ENCODE results near the gene ACTR8.

Gene ACTR8

GRCh38 chr3:53833053-53833645 is 48.8 kb downstream of the ACTR8 start:
- FAIRE-seq: no peak

GRCh38 chr3:53830944-53831343 is 51.0 kb downstream of the ACTR8 start:
- FAIRE-seq: no peak

- no peak for FAIRE-seq
Observed at GRCh38 chr3:53829605-53830004, 52.3 kb downstream of the ACTR8 start.

- no peak for FAIRE-seq
Observed at GRCh38 chr3:53828581-53828980, 53.4 kb downstream of the ACTR8 start.

- FAIRE-seq: no peak
Observed at GRCh38 chr3:53826048-53826447, 55.9 kb downstream of the ACTR8 start.

GRCh38 chr3:53824795-53825194 is 57.2 kb downstream of the ACTR8 start:
- no peak for FAIRE-seq

GRCh38 chr3:53823956-53824657 is 57.8 kb downstream of the ACTR8 start:
- no peak for FAIRE-seq

- FAIRE-seq: no peak
Observed at GRCh38 chr3:53823026-53823955, 58.7 kb downstream of the ACTR8 start.

- FAIRE-seq: no peak
Observed at GRCh38 chr3:53822331-53822741, 59.6 kb downstream of the ACTR8 start.

GRCh38 chr3:53821631-53822121 is 60.3 kb downstream of the ACTR8 start:
- no peak for FAIRE-seq

- no peak for FAIRE-seq
Observed at GRCh38 chr3:53820756-53821580, 61.0 kb downstream of the ACTR8 start.

GRCh38 chr3:53820084-53820483 is 61.9 kb downstream of the ACTR8 start:
- no peak for FAIRE-seq

- FAIRE-seq: no peak
Observed at GRCh38 chr3:53819163-53819868, 62.6 kb downstream of the ACTR8 start.

- no peak for FAIRE-seq
Observed at GRCh38 chr3:53818221-53819162, 63.5 kb downstream of the ACTR8 start.

- no peak for FAIRE-seq
Observed at GRCh38 chr3:53817809-53818208, 64.1 kb downstream of the ACTR8 start.

- FAIRE-seq: no peak
Observed at GRCh38 chr3:53817211-53817610, 64.7 kb downstream of the ACTR8 start.

Measured in TTC549 (cell line).